CD4-positive, alpha-beta T cell treated with Interleukin-15 for 4 hours (primary cell): ENCODE results near the gene AKNAD1.

Experiments used
- DNase-seq: peaks from one replicate; pipeline ENCODE4 v3.0.0-alpha.2; 2020; ENCODE audit warnings: low spot score

Gene AKNAD1

GRCh38 chr1:108865316-108865910, 8.5 kb upstream of the AKNAD1 start:
- DNase-seq: no peak

DNA sequence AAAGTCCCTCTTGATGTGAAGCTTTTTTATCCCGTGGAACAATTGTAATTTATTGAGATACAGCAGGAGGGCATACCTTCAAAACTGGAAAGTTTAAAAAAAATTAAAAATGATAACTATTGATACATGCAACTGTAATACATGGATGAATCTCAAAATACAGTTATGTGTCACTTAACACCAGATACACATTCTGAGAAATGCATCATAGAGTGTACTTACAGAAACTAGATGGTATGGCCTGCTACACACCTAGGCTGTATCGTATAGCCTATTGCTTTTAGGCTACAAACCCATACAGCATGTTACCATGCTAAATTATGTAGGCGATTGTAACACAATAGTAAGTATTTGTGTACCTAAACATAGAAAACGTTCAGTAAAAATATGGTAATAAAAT, 7.1 kb upstream of the AKNAD1 start:
- no peak for DNase-seq

DNA sequence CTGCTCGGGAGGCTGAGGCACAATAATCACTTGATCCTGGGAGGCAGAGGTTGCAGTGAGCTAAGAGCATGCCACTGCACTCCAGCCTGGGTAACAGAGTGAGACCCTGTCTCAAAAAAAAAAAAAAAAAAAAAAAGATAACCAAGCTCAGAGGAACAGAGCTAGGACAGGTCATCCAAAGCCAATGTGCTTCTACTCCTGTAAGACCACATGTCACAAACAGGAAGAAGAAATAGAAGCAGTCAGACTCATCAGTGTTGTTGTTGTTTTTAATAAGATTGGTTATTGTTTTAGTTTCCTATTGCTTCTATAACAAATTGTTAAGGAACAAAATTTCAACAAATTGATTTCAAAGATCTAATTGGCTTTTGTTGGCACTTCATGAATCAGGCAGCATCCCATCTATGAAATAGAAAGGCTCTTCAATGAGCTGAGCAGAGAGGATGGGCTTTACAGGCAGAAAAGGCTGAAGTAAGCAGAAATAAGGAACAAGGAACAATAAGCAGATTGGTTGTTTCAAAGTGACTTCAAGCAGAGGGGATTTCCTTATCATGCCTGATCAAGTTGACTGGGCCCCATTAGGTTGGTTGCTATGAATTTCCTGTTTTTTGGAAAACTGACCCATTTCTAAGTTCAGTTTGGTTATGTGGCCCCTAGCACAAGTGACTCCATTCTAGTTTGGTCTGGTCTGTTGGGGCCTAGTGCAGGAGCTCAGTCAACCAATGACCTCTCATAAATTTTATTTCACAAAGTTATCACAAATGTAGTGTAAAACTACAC, 6.0 kb upstream of the AKNAD1 start:
- no peak for DNase-seq

- DNase-seq: no peak
Observed at GRCh38 chr1:108862017-108862610, 5.2 kb upstream of the AKNAD1 start.

DNA sequence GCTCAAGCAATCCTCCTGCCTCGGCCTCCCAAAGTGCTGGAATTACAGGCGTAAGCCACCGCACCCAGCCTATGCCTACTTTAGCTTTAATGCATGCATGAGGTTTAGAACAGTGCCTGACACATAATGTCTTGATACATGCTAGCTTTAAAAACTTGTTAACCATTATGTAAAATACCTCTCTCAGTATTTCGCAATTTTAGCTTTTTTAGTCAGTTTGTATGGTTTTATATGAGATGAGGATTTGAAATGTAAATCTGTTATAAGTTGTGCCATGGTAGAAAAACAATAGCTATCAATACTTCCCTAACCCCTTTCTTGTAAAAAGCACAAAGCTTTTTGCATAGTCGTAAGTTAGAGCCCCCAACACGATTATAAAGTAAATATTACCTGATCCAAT, 4.7 kb upstream of the AKNAD1 start:
- no peak for DNase-seq

GRCh38 chr1:108860190-108860907, 3.5 kb upstream of the AKNAD1 start:
- no peak for DNase-seq

DNA sequence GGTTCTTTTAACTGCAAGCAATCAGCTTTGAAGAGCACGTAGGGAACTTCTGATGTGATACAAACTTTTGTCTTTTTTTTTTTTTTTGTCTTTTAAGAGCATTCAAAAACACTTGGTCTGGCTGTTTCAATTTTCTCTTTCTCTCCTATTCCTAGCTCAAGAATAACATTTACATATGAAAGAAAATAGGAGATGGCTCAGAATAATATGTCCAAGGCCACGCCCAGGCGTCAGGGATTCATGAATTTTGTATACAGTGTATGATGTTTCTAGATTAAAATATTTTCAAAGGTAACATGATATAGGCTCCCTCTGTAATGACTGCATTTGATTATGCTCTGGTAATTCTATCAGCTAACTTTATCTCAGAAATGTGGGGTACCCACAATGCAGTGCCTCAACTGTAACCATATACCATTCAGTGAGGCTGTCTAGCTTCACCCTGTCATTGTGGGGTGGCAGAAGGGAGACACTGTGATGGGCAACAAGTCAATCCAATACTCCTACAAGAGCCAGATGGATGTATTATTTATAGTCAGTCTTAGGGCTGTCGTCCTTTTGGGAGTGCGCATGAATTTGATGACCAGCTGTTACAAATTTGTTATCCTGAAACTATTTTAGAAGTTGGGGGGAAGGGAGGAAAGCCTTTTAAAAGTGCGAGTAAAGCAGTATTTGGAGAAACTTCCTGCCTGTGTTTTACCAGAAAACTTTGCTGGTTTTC, 1.5 kb upstream of the AKNAD1 start:
- DNase-seq: no peak

GRCh38 chr1:108854221-108855019, 2.5 kb downstream of the AKNAD1 start:
- no peak for DNase-seq

DNA sequence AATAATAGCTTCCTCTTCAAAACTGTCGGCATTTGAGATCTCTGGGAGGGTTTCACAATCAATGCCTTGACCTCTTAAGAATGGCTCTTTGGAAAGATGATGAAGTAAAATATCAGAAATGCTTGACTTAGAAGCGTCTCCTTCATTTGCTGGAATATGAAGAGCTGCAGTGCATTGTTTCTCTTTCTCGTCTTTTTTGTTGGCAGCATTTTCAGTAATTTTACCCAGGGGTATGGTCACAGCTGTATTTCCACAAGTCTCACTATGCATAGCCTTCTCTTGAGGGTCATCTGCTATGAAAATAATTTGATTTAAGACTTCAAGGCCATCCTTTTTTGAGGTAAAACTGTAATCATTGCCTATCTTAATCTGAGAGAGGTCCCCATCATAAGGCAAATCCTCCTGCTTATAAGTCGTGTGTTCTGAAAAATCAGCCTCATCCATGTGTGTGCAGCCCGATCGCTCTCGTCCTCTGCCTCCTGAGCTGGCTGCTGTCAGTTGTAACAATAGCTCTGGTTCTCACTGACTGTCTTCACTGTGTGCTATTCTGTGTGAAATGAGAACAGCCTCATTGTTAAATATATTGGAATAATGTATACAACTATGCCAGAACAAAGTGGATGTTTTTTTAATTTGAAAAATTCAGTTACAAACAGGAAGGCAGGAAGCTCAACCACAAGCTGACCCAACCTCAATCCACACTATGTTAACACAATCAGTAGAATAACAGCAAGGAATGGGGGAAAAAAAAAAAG, 4.5 kb downstream of the AKNAD1 start:
- no peak for DNase-seq

DNA sequence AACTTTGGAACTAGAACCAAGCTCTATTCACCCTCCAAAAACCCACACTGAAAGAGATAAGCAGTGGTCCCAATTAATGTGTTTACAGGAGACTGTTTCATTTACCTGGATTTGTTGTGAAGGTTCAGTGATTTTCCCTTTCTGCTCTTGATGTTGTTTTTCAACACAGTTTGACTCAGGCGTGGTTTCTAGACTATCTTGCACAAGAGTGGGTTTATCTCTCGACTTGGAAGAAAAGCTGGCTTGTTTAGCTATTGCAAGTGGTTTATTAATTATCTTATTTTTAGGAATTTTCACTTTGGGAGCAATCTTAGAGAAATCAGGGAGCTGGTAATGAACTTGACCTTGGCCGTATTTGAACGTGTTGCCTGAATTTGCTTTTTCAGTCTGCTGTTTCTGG, 5.3 kb downstream of the AKNAD1 start:
- no peak for DNase-seq

DNA sequence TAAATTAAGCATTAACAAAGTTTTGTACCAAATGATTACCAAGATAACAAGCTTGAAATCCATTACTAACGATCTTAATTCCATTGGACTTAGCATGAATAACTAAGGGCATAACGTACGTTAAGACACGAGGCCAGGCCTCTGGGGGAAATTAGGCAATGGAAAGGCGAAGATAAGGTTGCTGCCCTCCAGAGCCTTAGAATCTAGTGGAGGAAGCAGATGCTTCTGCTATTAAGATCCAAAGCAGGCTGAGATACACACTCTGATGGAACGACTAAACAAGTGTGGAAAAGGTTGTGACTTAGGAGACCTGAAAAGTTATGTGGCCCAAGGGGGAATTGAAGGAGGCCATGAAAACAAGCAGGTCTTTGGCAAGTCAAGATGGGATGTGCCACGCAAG, 6.0 kb downstream of the AKNAD1 start:
- no peak for DNase-seq

- DNase-seq: no peak
Observed at GRCh38 chr1:108848806-108849205, 8.1 kb downstream of the AKNAD1 start.

GRCh38 chr1:108847494-108847893, 9.4 kb downstream of the AKNAD1 start:
- no peak for DNase-seq

GRCh38 chr1:108845991-108846390, 10.9 kb downstream of the AKNAD1 start:
- DNase-seq: no peak

GRCh38 chr1:108845446-108845845, 11.4 kb downstream of the AKNAD1 start:
- DNase-seq: no peak

DNA sequence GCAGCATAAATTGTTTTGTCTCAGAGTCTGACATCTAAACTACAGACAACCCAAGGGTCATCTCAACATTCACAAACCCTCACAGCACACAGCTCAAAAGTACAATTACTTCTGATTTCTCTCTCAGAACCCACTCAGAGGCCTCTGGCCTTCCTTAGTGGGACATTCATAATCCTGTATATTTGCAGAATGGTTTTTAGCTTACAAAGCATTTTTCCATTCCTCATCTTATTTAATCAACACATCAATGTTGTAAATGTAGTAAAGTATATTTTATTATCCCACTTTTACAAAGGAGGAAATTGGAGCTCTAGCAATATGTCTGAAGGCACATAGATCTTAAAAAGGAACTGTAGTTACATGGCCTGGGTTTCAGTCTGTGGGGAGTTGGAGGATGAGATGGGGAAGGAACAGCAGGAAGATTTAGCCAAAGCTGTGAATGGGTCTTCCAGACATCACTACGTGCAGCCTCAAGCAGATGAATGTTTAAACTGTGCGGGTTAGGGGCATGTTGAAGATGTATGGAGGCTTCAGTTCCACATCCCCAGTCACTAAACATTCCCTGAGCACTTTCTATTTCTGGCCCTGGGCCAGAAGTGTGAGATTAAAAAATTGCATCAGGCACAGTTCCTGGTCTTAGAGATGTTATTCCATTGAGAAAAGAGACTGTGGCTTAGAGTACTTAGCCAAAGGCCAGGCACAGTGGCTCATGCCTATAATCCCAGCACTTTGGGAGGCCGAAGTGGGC, 13.3 kb downstream of the AKNAD1 start:
- no peak for DNase-seq

DNA sequence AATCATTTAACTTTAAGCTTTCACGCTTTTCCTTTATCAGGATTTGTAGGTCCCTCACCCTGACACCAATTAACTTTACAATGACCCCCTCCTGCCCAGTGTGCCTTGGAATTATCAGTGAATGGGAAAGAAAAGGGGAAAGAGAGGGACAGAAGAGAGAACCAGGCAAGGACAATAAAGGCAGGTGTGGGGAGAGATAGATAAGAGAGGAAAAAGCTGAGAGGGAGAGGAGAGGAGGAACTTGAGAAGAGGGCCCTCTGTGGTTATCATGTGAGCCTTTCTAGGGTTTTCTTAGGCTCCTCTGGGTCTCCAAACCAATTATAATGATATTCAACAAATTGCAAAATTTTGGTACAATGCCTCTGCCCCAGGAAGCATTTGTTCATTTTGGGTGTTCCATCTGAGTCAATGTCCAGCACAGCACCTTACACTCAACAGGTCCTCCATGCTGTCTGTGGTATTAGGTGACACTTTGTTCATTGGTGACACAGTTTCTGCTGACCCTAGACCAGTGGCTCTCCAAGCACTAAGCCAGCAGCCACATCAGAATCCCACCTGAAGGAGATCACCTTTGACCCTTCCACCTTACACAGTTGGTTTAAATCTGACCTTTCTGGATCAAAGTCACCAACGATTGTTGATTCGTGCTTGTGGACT, 14.2 kb downstream of the AKNAD1 start:
- no peak for DNase-seq

DNA sequence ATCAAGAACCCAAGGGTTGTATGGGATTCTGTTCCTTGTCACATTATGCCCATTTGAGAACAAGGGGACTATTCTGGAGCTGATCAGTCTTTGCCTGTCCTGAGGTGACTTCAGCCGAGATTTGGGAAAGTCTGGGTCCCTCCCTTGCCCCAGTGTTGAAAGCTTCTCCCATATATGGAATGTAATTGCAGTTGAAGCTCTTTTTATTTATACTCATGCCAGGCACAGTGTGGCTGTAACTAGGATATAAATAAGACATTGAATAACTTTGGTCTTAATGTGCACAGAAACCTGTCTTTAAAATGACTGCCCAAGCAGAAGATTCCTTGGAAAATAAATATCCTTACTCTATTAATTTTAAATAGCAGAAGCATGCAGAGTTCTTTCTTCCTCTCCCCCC, 15.2 kb downstream of the AKNAD1 start:
- no peak for DNase-seq

DNA sequence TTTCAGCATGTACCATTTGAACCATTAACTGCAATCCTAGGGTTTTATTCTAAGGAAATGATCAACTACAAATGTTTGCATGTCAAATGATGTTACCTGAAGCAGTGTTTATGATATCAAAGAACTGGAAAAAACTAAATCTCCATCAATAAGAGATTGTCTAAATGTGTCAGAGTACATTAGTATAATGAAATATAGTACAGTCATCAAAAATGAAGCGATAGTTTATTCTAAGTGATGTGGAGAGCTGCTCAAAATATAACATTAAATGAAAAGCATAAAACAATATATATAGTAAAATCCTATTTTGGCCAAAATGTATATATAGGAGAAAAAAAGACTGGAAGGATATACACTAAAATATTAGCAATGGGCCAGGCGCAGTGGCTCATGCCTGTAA, 24.0 kb downstream of the AKNAD1 start:
- DNase-seq: no peak
